Hematopoietic multipotent progenitor cell treated with erythropoietin and hydrocortisone succinate and interleukin-3 and kit ligand, for 4 days (in vitro differentiated cells): ENCODE data around the gene BMERB1.

Experiments used
- DNase-seq: peaks from one replicate; pipeline ENCODE4 v3.0.0-alpha.2; 2015

BMERB1 gene

GRCh38 chr16:15620611-15621195, 186.3 kb downstream of the BMERB1 start:
- DNase-seq, result no peak

GRCh38 chr16:15621456-15621855, 187.1 kb downstream of the BMERB1 start:
- no peak for DNase-seq

- DNase-seq, result no peak
Observed at GRCh38 chr16:15621889-15622288, 187.5 kb downstream of the BMERB1 start.

- no peak for DNase-seq
Observed at GRCh38 chr16:15631730-15632409, 197.5 kb downstream of the BMERB1 start.

- DNase-seq, result no peak
Observed at GRCh38 chr16:15635926-15636325, 201.5 kb downstream of the BMERB1 start.

GRCh38 chr16:15636392-15636873, 202.0 kb downstream of the BMERB1 start:
- DNase-seq, result no peak
